K562 (cell line): ENCODE measurements around the gene PELI3. TPM values are rescaled to one million over a fixed set of nuclear protein-coding genes. Genes with fewer than 3 reads are reported as not detected.

Experiments used
- BACH1 ChIP-seq: fragments of 200-800 bp; sonication (Bioruptor generic); IDR thresholded peaks from 2 replicates; pipeline ENCODE4 v1.6.1; 2016; ENCODE audit warnings: missing genetic modification characterization, missing compliant biosample characterization
- EGR1 ChIP-seq: fragments of 450-650 bp; conservative IDR thresholded peaks from 2 replicates; pipeline ENCODE4 v1.6.1; 2017; ENCODE audit warnings: mild to moderate bottlenecking
- HNRNPH1 ChIP-seq: fragments of 200-400 bp; formaldehyde crosslinking; optimal IDR thresholded peaks from 2 replicates; pipeline ENCODE3; 2017; ENCODE audit warnings: low read depth, mild to moderate bottlenecking, low read length, moderate library complexity
- MGA ChIP-seq: fragments of 450-650 bp; IDR thresholded peaks from 2 replicates; pipeline ENCODE4 v1.6.1; 2016; ENCODE audit warnings: mild to moderate bottlenecking, moderate library complexity
- NFE2 ChIP-seq: IDR thresholded peaks from 2 replicates; pipeline ENCODE4 v1.6.1; 2014; ENCODE audit warnings: antibody characterized with exemption, low read depth
- NFIC ChIP-seq: fragments of 450-650 bp; IDR thresholded peaks from 2 replicates; pipeline ENCODE4 v1.6.1; 2017; ENCODE audit warnings: mild to moderate bottlenecking, inconsistent platforms
- PHF20 ChIP-seq: fragments of 450-650 bp; IDR thresholded peaks from 2 replicates; pipeline ENCODE4 v1.6.1; 2018; ENCODE audit not compliant: partially characterized antibody
- RNF2 ChIP-seq: sonication (generic); IDR thresholded peaks from 2 replicates; pipeline ENCODE4 v1.6.1; 2016
- SIN3B ChIP-seq: fragments of 450-650 bp; IDR thresholded peaks from 2 replicates; pipeline ENCODE4 v1.6.1; 2017; ENCODE audit warnings: low read depth, mild to moderate bottlenecking, moderate library complexity
- SMAD1 ChIP-seq: fragments of 150-350 bp; IDR thresholded peaks from 2 replicates; pipeline ENCODE4 v1.6.1; 2014; ENCODE audit warnings: low read length, low read depth; ENCODE audit not compliant: partially characterized antibody
- TAF1 ChIP-seq: IDR thresholded peaks from 2 replicates; pipeline ENCODE4 v1.6.1; 2011; ENCODE audit warnings: mild to moderate bottlenecking, low read length, moderate library complexity; ENCODE audit not compliant: insufficient read depth, control insufficient read depth, severe bottlenecking; ENCODE audit errors: extremely low read depth
- ZNF175 ChIP-seq: fragments of 200-800 bp; sonication (Bioruptor generic); IDR thresholded peaks from 2 replicates; pipeline ENCODE4 v1.6.1; 2016; ENCODE audit warnings: low read depth, mild to moderate bottlenecking, missing genetic modification characterization, missing compliant biosample characterization
- ZNF224 ChIP-seq: sonication (generic); formaldehyde crosslinking; IDR thresholded peaks from 2 replicates; pipeline ENCODE4 v1.8.0; 2022; ENCODE audit warnings: mild to moderate bottlenecking, missing genetic modification reagents
- polyA plus RNA-seq, 8 experiments: library from polyadenylated mRNA; depleted of rRNA in 4 of 8; stranded (reverse) in 5 of 8; unstranded in 3 of 8; fragments of >200 nt; fragmentation: Nextera tagmentation in 2 of 8; fragmentation: Illumina TruSeq in 1 of 8; extraction: Ambion mirVana in 2 of 8; extraction: Trizol in 1 of 8; gene quantifications; 2 replicates each; pipeline versions ENCODE4 v1.2.1 to v1.2.3, GENCODE V29; 2011 to 2014; ENCODE audit warnings: inconsistent platforms in 1 of 8, missing spikeins in 1 of 8
- total RNA-seq, 7 experiments: library from RNA; depleted of rRNA in 6 of 7; stranded (reverse); fragments of >200 nt in 6 of 7; fragmentation: Illumina TruSeq in 2 of 7; extraction: Trizol in 2 of 7; gene quantifications; 2 replicates each; pipeline versions ENCODE4 v1.2.1 to v1.2.3, GENCODE V29; 2011 to 2021; ENCODE audit warnings: low replicate concordance in 1 of 7
- TF ChIP-seq, protein P1 (sequence below): IDR thresholded peaks from 2 replicates; pipeline ENCODE4 v1.6.1; 2011; ENCODE audit warnings: borderline replicate concordance, low read depth, mild to moderate bottlenecking, moderate library complexity, low read length; ENCODE audit not compliant: insufficient read depth, poor library complexity, severe bottlenecking

Gene PELI3
- total and polyA plus RNA-seq, 9 of the 15 experiments (the other 6 are each of a cell fraction or from before 2014, with no cell fraction given) = 0.17 to 4.2 (median 1.9) TPM

DNA sequence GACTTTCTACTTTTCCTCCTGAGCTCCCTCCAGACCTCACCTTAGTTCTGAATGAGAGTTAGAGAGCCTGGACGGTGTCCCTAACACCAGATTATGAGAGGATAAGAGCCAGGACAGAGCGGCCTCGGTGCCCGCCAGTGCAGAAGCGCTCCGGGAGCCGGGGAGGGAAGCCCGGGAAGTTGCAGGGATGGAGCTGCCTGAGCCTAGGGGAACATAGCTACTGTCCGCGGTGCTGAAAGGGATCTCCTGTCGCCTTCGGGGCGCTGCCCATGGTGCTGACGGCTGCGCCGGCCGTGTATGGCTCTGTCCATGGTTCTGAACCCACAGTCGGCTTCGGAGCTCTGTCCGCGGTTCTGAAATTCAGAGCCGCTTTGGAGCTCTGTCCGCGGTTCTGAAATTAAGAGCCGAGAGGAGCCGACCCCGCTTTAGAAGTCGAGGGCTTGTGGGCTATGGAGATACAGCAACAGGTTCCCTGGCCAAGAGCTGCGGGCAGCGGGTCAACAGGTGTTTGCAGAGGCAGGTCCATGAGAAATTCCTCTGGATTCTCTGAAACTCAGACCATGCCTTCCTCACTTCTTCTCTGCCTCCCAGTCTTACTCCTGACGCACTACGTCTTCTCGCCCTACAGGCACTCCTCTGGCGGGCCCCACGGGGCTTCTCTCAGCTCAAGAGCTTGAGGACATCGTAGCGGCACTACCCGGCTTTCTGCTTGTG lies 45.1 kb upstream of the PELI3 start (continued):
- no peak for TF ChIP-seq MGA
- TF ChIP-seq BACH1 (tag) = peak; percentile 99
- TF ChIP-seq, protein P1, sequence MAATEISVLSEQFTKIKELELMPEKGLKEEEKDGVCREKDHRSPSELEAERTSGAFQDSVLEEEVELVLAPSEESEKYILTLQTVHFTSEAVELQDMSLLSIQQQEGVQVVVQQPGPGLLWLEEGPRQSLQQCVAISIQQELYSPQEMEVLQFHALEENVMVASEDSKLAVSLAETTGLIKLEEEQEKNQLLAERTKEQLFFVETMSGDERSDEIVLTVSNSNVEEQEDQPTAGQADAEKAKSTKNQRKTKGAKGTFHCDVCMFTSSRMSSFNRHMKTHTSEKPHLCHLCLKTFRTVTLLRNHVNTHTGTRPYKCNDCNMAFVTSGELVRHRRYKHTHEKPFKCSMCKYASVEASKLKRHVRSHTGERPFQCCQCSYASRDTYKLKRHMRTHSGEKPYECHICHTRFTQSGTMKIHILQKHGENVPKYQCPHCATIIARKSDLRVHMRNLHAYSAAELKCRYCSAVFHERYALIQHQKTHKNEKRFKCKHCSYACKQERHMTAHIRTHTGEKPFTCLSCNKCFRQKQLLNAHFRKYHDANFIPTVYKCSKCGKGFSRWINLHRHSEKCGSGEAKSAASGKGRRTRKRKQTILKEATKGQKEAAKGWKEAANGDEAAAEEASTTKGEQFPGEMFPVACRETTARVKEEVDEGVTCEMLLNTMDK = peak; percentile 27
- TF ChIP-seq NFIC = no peak
- peak; percentile 100 for TF ChIP-seq ZNF175 (CRISPR knock-in tag)
- no peak for TF ChIP-seq PHF20
- TF ChIP-seq SMAD1 = no peak
- peak; percentile 50 for TF ChIP-seq TAF1
- no peak for TF ChIP-seq EGR1
- no peak; the same call in 1 of the 2 replicates for TF ChIP-seq NFE2
- no peak for TF ChIP-seq RNF2
- peak; percentile 68; the same call in 1 of the 2 replicates for TF ChIP-seq SIN3B
- TF ChIP-seq HNRNPH1 = no peak
- peak; percentile 100 for TF ChIP-seq ZNF224 (CRISPR knock-in tag)
